Dendritic cell treated with granulocyte-macrophage colony-stimulating factor and Interleukin-4, amounts not matched to agents 40 ng/mL and 50 ng/mL, for 4 days (primary cell): ENCODE results near the gene TMCO5A.

Source experiments
- H3K27ac Mint-ChIP-seq: one replicate; pipeline ENCODE4 v1.8.0; 2022; ENCODE audit warnings: mild to moderate bottlenecking, mixed read lengths
- H3K27me3 Mint-ChIP-seq: one replicate; pipeline ENCODE4 v1.8.0; 2022; ENCODE audit warnings: mild to moderate bottlenecking, mixed read lengths
- H3K36me3 Mint-ChIP-seq: one replicate; pipeline ENCODE4 v1.8.0; 2022; ENCODE audit warnings: low read depth, mixed read lengths
- H3K4me1 Mint-ChIP-seq: one replicate; pipeline ENCODE4 v1.8.0; 2022; ENCODE audit warnings: low read depth, mixed read lengths
- H3K4me3 Mint-ChIP-seq: one replicate; pipeline ENCODE4 v1.8.0; 2022; ENCODE audit warnings: mild to moderate bottlenecking, moderate library complexity, mixed read lengths
- H3K9me3 Mint-ChIP-seq: one replicate; pipeline ENCODE4 v1.8.0; 2022; ENCODE audit warnings: mixed read lengths
- intact Hi-C: fragments of 100-400 bp; cut with micrococcal nuclease; formaldehyde crosslinking; loops from one replicate; pipeline ENCODE4 v1.15.0; 2022

TMCO5A gene

GRCh38 chr15:37934340-37934739 is at the start of gene TMCO5A:
TMCO5A (plus strand) TSS chr15:37934640; CDS start chr15:37936324, 1,684 bp downstream.
- intact Hi-C loops = no loop called here
- Mint-ChIP-seq H3K9me3 (peaks cover 18% of the 10 kb centered on the region), H3K27ac (no peak within 1 kb of the TSS), H3K4me1 (no peaks in the 10 kb centered on the region), H3K4me3 (no peak within 1 kb of the TSS), H3K27me3 (peaks cover 2% of the 10 kb centered on the region), H3K36me3 (no peaks in the 10 kb centered on the region)

GRCh38 chr15:37885651-37886050 is 48.8 kb upstream of the TMCO5A start:
- H3K4me3 Mint-ChIP-seq = no peak overlapping the region
- intact Hi-C loops = no loop called here

GRCh38 chr15:37888356-37888755 is 46.1 kb upstream of the TMCO5A start:
- intact Hi-C loops = no loop called here
- H3K27ac Mint-ChIP-seq = no peak overlapping the region
- no peak overlapping the region for H3K4me3 Mint-ChIP-seq
- H3K27me3 Mint-ChIP-seq = peaks cover 3% of the 10 kb centered on the region
- H3K36me3 Mint-ChIP-seq = no peaks in the 10 kb centered on the region
- H3K9me3 Mint-ChIP-seq = no peaks in the 10 kb centered on the region
- H3K4me1 Mint-ChIP-seq = no peaks in the 10 kb centered on the region

More at GRCh38 chr15:37885651-37886050, 48.8 kb upstream of the TMCO5A start:
- Mint-ChIP-seq H3K4me1 (no peaks in the 10 kb centered on the region), H3K27me3 (peaks cover 3% of the 10 kb centered on the region), H3K9me3 (no peaks in the 10 kb centered on the region), H3K36me3 (no peaks in the 10 kb centered on the region), H3K27ac (no peak overlapping the region)

GRCh38 chr15:37891766-37892368 is 42.6 kb upstream of the TMCO5A start:
- intact Hi-C loops = loop anchor here (5.0 kb wide), 1 partner anchor 1010 kb away; no protein-coding TSS in a partner anchor
- Mint-ChIP-seq H3K9me3 (no peaks in the 10 kb centered on the region), H3K4me1 (no peaks in the 10 kb centered on the region), H3K27ac (no peak overlapping the region), H3K36me3 (no peaks in the 10 kb centered on the region), H3K27me3 (no peaks in the 10 kb centered on the region), H3K4me3 (no peak overlapping the region)

- H3K4me3 Mint-ChIP-seq = no peak overlapping the region
- intact Hi-C loops = loop anchor here (5.0 kb wide), 1 partner anchor 1011 kb away; no protein-coding TSS in a partner anchor
- H3K36me3 Mint-ChIP-seq = no peaks in the 10 kb centered on the region
- H3K27me3 Mint-ChIP-seq = no peaks in the 10 kb centered on the region
- H3K4me1 Mint-ChIP-seq = no peaks in the 10 kb centered on the region
- no peak overlapping the region for H3K27ac Mint-ChIP-seq
- no peaks in the 10 kb centered on the region for H3K9me3 Mint-ChIP-seq
Observed at GRCh38 chr15:37893309-37893708, 41.1 kb upstream of the TMCO5A start.

GRCh38 chr15:37898362-37898761 is 36.1 kb upstream of the TMCO5A start:
- Mint-ChIP-seq H3K27ac (no peak overlapping the region), H3K4me1 (no peaks in the 10 kb centered on the region), H3K27me3 (no peaks in the 10 kb centered on the region), H3K36me3 (no peaks in the 10 kb centered on the region), H3K4me3 (no peak overlapping the region), H3K9me3 (no peaks in the 10 kb centered on the region)
- intact Hi-C loops = no loop called here

- peaks cover 1% of the 10 kb centered on the region for H3K27me3 Mint-ChIP-seq
- H3K36me3 Mint-ChIP-seq = no peaks in the 10 kb centered on the region
- no peaks in the 10 kb centered on the region for H3K4me1 Mint-ChIP-seq
- no peaks in the 10 kb centered on the region for H3K9me3 Mint-ChIP-seq
- intact Hi-C loops = no loop called here
- no peak overlapping the region for H3K4me3 Mint-ChIP-seq
- H3K27ac Mint-ChIP-seq = no peak overlapping the region
Observed at GRCh38 chr15:37900326-37901221, 33.9 kb upstream of the TMCO5A start.

- H3K27me3 Mint-ChIP-seq = peaks cover 1% of the 10 kb centered on the region
Observed at GRCh38 chr15:37902126-37902525, 32.3 kb upstream of the TMCO5A start.

GRCh38 chr15:37903919-37904625 is 30.4 kb upstream of the TMCO5A start:
- H3K36me3 Mint-ChIP-seq = no peaks in the 10 kb centered on the region
- H3K4me3 Mint-ChIP-seq = no peak overlapping the region
- intact Hi-C loops = no loop called here
- H3K4me1 Mint-ChIP-seq = no peaks in the 10 kb centered on the region
- no peak overlapping the region for H3K27ac Mint-ChIP-seq
- H3K9me3 Mint-ChIP-seq = no peaks in the 10 kb centered on the region
- peaks cover 1% of the 10 kb centered on the region for H3K27me3 Mint-ChIP-seq

More at GRCh38 chr15:37902126-37902525, 32.3 kb upstream of the TMCO5A start:
- H3K4me1 Mint-ChIP-seq = no peaks in the 10 kb centered on the region
- H3K4me3 Mint-ChIP-seq = no peak overlapping the region
- H3K36me3 Mint-ChIP-seq = no peaks in the 10 kb centered on the region
- intact Hi-C loops = no loop called here
- no peaks in the 10 kb centered on the region for H3K9me3 Mint-ChIP-seq
- no peak overlapping the region for H3K27ac Mint-ChIP-seq

GRCh38 chr15:37907136-37907535 is 27.3 kb upstream of the TMCO5A start:
- H3K27ac Mint-ChIP-seq = no peak overlapping the region
- intact Hi-C loops = no loop called here
- no peaks in the 10 kb centered on the region for H3K36me3 Mint-ChIP-seq
- H3K4me1 Mint-ChIP-seq = no peaks in the 10 kb centered on the region
- H3K27me3 Mint-ChIP-seq = peaks cover 1% of the 10 kb centered on the region
- H3K4me3 Mint-ChIP-seq = no peak overlapping the region
- H3K9me3 Mint-ChIP-seq = no peaks in the 10 kb centered on the region

- H3K4me3 Mint-ChIP-seq = no peak overlapping the region
- H3K9me3 Mint-ChIP-seq = peaks cover 24% of the 10 kb centered on the region
- intact Hi-C loops = no loop called here
- no peaks in the 10 kb centered on the region for H3K27me3 Mint-ChIP-seq
- no peaks in the 10 kb centered on the region for H3K36me3 Mint-ChIP-seq
- no peaks in the 10 kb centered on the region for H3K4me1 Mint-ChIP-seq
- H3K27ac Mint-ChIP-seq = no peak overlapping the region
Observed at GRCh38 chr15:37921527-37922385, 12.7 kb upstream of the TMCO5A start.

GRCh38 chr15:37926136-37926535 is 8.3 kb upstream of the TMCO5A start:
- H3K36me3 Mint-ChIP-seq = no peaks in the 10 kb centered on the region

GRCh38 chr15:37929238-37929637 is 5.2 kb upstream of the TMCO5A start:
- peaks cover 10% of the 10 kb centered on the region for H3K9me3 Mint-ChIP-seq
- intact Hi-C loops = no loop called here
- no peaks in the 10 kb centered on the region for H3K27me3 Mint-ChIP-seq
- no peaks in the 10 kb centered on the region for H3K36me3 Mint-ChIP-seq
- no peaks in the 10 kb centered on the region for H3K4me1 Mint-ChIP-seq
- no peak overlapping the region for H3K27ac Mint-ChIP-seq
- no peak overlapping the region for H3K4me3 Mint-ChIP-seq

More at GRCh38 chr15:37926136-37926535, 8.3 kb upstream of the TMCO5A start:
- intact Hi-C loops = no loop called here
- H3K9me3 Mint-ChIP-seq = peaks cover 30% of the 10 kb centered on the region
- H3K27ac Mint-ChIP-seq = no peak overlapping the region
- no peaks in the 10 kb centered on the region for H3K27me3 Mint-ChIP-seq
- H3K4me1 Mint-ChIP-seq = no peaks in the 10 kb centered on the region
- no peak overlapping the region for H3K4me3 Mint-ChIP-seq
